K562 (cell line): ENCODE data around the gene DNMT1. TPM values are rescaled to one million over a fixed set of nuclear protein-coding genes. Genes with fewer than 3 reads are reported as not detected.

ENCODE experiments used
- KHSRP ChIP-seq: fragments of 450-650 bp; IDR thresholded peaks from 2 replicates; pipeline ENCODE4 v1.6.1; 2017
- MCM3 ChIP-seq: fragments of 450-650 bp; IDR thresholded peaks from 2 replicates; pipeline ENCODE4 v1.6.1; 2016
- SMAD3 ChIP-seq: fragments of 450-650 bp; formaldehyde crosslinking; conservative IDR thresholded peaks from 2 replicates; pipeline ENCODE4 v1.4.0; 2020; ENCODE audit warnings: mild to moderate bottlenecking
- SRSF9 ChIP-seq: fragments of 200-400 bp; formaldehyde crosslinking; IDR thresholded peaks from 2 replicates; pipeline ENCODE4 v1.6.1; 2017; ENCODE audit warnings: low read depth, low read length, borderline replicate concordance
- U2AF2 ChIP-seq: fragments of 200-400 bp; formaldehyde crosslinking; optimal IDR thresholded peaks from 2 replicates; pipeline ENCODE3; 2017; ENCODE audit warnings: low read depth, mild to moderate bottlenecking, low read length
- ZFX ChIP-seq: sonication (generic); formaldehyde crosslinking; IDR thresholded peaks from 2 replicates; pipeline ENCODE4 v1.8.0; 2022; ENCODE audit warnings: mild to moderate bottlenecking, missing genetic modification reagents, moderate library complexity
- ZNF184 ChIP-seq: sonication (generic); formaldehyde crosslinking; IDR thresholded peaks from 2 replicates; pipeline ENCODE4 v1.5.0; 2020; ENCODE audit warnings: missing genetic modification reagents
- polyA plus RNA-seq, 8 experiments: library from polyadenylated mRNA; depleted of rRNA in 4 of 8; stranded (reverse) in 5 of 8; unstranded in 3 of 8; fragments of >200 nt; fragmentation: Nextera tagmentation in 2 of 8; fragmentation: Illumina TruSeq in 1 of 8; extraction: Ambion mirVana in 2 of 8; extraction: Trizol in 1 of 8; gene quantifications; 2 replicates each; pipeline versions ENCODE4 v1.2.1 to v1.2.3, GENCODE V29; 2011 to 2014; ENCODE audit warnings: inconsistent platforms in 1 of 8, missing spikeins in 1 of 8
- total RNA-seq, 7 experiments: library from RNA; depleted of rRNA in 6 of 7; stranded (reverse); fragments of >200 nt in 6 of 7; fragmentation: Illumina TruSeq in 2 of 7; extraction: Trizol in 2 of 7; gene quantifications; 2 replicates each; pipeline versions ENCODE4 v1.2.1 to v1.2.3, GENCODE V29; 2011 to 2021; ENCODE audit warnings: low replicate concordance in 1 of 7
- TF ChIP-seq, protein P1 (sequence below): sonication (generic); formaldehyde crosslinking; IDR thresholded peaks from 2 replicates; pipeline ENCODE4 v1.4.0; 2020; ENCODE audit warnings: mild to moderate bottlenecking, missing genetic modification reagents
- TF ChIP-seq, protein P2 (sequence below), 2 experiments: fragments of 450-650 bp; formaldehyde crosslinking in 1 of 2; IDR thresholded peaks; 2 replicates each; pipeline versions ENCODE4 v1.4.0 to v1.6.1; 2014 to 2020; ENCODE audit warnings: mild to moderate bottlenecking in 2 of 2, borderline replicate concordance in 1 of 2, low read depth in 1 of 2
- TF ChIP-seq, protein P3 (sequence below): fragments of 250-450 bp; sonication (Bioruptor Pico); IDR thresholded peaks from 2 replicates; pipeline ENCODE4 v1.8.0; 2022; ENCODE audit warnings: moderate library complexity, mild to moderate bottlenecking, inconsistent platforms
- TF ChIP-seq, protein P4 (sequence below): fragments of 450-650 bp; IDR thresholded peaks from 2 replicates; pipeline ENCODE4 v1.6.1; 2017; ENCODE audit warnings: antibody characterized with exemption, mild to moderate bottlenecking

DNMT1 gene
- total and polyA plus RNA-seq, 9 of the 15 experiments (the other 6 are each of a cell fraction or from before 2014, with no cell fraction given) = 80.1 to 271 (median 121) TPM

DNA sequence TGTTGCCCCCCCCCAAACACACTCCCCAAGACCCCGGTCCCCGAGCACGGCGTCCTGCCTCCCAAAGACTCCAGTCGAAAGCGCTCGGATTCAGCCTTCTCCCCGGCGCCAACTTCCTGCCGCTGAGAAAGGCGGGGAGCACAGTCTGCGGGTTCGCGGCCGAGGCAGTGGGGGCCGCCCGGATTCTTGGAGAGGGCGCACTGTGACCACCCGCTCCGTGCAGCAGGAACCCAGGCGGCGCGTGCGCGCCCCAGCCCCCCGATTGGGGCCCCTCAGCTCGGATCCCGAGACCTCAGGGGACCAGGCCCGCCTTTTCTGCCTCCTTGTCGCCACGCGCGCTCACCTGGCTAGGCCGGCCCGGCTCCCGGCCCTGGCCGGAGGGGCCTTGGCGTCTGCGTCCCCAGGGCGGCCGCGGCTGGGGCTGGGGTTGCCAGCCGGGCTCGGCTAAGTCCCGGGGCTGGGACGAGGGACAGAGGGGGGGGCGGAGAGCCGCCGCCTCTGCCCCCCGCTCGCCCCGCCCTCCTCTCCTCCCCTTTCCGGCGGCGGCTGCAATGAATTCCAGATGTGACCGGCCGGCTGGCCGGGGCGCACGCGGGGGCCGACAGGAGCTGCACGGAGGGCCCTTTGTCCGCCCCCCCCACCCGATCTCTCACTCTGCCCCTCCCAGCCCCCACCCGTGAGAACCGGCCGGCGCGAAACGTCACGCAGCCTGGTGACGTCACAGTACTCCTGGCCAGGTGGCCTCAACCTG is 36.3 kb upstream of the DNMT1 start, which contains the start of gene S1PR2 (continued):
- TF ChIP-seq, protein P1, sequence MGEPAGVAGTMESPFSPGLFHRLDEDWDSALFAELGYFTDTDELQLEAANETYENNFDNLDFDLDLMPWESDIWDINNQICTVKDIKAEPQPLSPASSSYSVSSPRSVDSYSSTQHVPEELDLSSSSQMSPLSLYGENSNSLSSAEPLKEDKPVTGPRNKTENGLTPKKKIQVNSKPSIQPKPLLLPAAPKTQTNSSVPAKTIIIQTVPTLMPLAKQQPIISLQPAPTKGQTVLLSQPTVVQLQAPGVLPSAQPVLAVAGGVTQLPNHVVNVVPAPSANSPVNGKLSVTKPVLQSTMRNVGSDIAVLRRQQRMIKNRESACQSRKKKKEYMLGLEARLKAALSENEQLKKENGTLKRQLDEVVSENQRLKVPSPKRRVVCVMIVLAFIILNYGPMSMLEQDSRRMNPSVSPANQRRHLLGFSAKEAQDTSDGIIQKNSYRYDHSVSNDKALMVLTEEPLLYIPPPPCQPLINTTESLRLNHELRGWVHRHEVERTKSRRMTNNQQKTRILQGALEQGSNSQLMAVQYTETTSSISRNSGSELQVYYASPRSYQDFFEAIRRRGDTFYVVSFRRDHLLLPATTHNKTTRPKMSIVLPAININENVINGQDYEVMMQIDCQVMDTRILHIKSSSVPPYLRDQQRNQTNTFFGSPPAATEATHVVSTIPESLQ (CRISPR knock-in tag) = peak; percentile 80; the same call in 1 of the 2 replicates
- TF ChIP-seq ZNF184 (no peak), SRSF9 (no peak), SMAD3 (CRISPR knock-in tag) (no peak), U2AF2 (no peak), KHSRP (peak; percentile 66; the same call in 1 of the 2 replicates), MCM3 (no peak), ZFX (CRISPR knock-in tag) (peak; percentile 80)
- TF ChIP-seq, protein P2, sequence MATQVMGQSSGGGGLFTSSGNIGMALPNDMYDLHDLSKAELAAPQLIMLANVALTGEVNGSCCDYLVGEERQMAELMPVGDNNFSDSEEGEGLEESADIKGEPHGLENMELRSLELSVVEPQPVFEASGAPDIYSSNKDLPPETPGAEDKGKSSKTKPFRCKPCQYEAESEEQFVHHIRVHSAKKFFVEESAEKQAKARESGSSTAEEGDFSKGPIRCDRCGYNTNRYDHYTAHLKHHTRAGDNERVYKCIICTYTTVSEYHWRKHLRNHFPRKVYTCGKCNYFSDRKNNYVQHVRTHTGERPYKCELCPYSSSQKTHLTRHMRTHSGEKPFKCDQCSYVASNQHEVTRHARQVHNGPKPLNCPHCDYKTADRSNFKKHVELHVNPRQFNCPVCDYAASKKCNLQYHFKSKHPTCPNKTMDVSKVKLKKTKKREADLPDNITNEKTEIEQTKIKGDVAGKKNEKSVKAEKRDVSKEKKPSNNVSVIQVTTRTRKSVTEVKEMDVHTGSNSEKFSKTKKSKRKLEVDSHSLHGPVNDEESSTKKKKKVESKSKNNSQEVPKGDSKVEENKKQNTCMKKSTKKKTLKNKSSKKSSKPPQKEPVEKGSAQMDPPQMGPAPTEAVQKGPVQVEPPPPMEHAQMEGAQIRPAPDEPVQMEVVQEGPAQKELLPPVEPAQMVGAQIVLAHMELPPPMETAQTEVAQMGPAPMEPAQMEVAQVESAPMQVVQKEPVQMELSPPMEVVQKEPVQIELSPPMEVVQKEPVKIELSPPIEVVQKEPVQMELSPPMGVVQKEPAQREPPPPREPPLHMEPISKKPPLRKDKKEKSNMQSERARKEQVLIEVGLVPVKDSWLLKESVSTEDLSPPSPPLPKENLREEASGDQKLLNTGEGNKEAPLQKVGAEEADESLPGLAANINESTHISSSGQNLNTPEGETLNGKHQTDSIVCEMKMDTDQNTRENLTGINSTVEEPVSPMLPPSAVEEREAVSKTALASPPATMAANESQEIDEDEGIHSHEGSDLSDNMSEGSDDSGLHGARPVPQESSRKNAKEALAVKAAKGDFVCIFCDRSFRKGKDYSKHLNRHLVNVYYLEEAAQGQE (IDR thresholded peaks at IDR 0.05; ENCODE audit: borderline replicate concordance) = peak; percentile 91
- TF ChIP-seq, protein P2 (CRISPR knock-in tag; IDR thresholded peaks at IDR 0.05; ENCODE audit: low read depth) = no peak
- TF ChIP-seq, protein P3, sequence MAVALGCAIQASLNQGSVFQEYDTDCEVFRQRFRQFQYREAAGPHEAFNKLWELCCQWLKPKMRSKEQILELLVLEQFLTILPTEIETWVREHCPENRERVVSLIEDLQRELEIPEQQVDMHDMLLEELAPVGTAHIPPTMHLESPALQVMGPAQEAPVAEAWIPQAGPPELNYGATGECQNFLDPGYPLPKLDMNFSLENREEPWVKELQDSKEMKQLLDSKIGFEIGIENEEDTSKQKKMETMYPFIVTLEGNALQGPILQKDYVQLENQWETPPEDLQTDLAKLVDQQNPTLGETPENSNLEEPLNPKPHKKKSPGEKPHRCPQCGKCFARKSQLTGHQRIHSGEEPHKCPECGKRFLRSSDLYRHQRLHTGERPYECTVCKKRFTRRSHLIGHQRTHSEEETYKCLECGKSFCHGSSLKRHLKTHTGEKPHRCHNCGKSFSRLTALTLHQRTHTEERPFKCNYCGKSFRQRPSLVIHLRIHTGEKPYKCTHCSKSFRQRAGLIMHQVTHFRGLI (CRISPR knock-in tag) = no peak
- TF ChIP-seq, protein P4, sequence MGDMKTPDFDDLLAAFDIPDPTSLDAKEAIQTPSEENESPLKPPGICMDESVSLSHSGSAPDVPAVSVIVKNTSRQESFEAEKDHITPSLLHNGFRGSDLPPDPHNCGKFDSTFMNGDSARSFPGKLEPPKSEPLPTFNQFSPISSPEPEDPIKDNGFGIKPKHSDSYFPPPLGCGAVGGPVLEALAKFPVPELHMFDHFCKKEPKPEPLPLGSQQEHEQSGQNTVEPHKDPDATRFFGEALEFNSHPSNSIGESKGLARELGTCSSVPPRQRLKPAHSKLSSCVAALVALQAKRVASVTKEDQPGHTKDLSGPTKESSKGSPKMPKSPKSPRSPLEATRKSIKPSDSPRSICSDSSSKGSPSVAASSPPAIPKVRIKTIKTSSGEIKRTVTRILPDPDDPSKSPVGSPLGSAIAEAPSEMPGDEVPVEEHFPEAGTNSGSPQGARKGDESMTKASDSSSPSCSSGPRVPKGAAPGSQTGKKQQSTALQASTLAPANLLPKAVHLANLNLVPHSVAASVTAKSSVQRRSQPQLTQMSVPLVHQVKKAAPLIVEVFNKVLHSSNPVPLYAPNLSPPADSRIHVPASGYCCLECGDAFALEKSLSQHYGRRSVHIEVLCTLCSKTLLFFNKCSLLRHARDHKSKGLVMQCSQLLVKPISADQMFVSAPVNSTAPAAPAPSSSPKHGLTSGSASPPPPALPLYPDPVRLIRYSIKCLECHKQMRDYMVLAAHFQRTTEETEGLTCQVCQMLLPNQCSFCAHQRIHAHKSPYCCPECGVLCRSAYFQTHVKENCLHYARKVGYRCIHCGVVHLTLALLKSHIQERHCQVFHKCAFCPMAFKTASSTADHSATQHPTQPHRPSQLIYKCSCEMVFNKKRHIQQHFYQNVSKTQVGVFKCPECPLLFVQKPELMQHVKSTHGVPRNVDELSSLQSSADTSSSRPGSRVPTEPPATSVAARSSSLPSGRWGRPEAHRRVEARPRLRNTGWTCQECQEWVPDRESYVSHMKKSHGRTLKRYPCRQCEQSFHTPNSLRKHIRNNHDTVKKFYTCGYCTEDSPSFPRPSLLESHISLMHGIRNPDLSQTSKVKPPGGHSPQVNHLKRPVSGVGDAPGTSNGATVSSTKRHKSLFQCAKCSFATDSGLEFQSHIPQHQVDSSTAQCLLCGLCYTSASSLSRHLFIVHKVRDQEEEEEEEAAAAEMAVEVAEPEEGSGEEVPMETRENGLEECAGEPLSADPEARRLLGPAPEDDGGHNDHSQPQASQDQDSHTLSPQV = 0 out of 2 replicates have a peak, but pooled peaks have one; percentile 48
